Caki2 (cell line): ENCODE data around the gene BSN. TPM values are rescaled to one million over a fixed set of nuclear protein-coding genes. Genes with fewer than 3 reads are reported as not detected.

ENCODE experiments used
- DNase-seq: peaks from one replicate; pipeline ENCODE4 v3.0.0-alpha.2; 2015; ENCODE audit warnings: low read depth
- in situ Hi-C: cut with HindIII; loops from 2 replicates; pipeline ENCODE4 v1.10.0; 2016; ENCODE audit warnings: low sequenced_read_pairs, low pct_unique_long_range_greater_than_20kb, mixed read lengths
- total RNA-seq: library from RNA; depleted of rRNA; stranded (reverse); fragments of >200 nt; shearing (Covaris generic); gene quantifications from 2 replicates; pipeline ENCODE4 v1.2.3, GENCODE V29; 2014; ENCODE audit warnings: low replicate concordance

The BSN gene
- total RNA-seq, 1 experiment from 2014 or later: 0.03 TPM

GRCh38 chr3:49700014-49700413 is 145.7 kb downstream of the BSN start:
- DNase-seq: no peak
- in situ Hi-C loops: no loop called here

GRCh38 chr3:49700453-49701128 is 146.3 kb downstream of the BSN start:
- in situ Hi-C loops: no loop called here
- no peak for DNase-seq

GRCh38 chr3:49701388-49702077 is 147.3 kb downstream of the BSN start:
- DNase-seq: no peak
- in situ Hi-C loops: no loop called here

- in situ Hi-C loops: no loop called here
- DNase-seq: no peak
Observed at GRCh38 chr3:49702672-49703071, 148.4 kb downstream of the BSN start.

- peak; percentile 40 for DNase-seq
- in situ Hi-C loops: no loop called here
Observed at GRCh38 chr3:49703443-49703927, 149.2 kb downstream of the BSN start.

GRCh38 chr3:49703956-49704355 is 149.7 kb downstream of the BSN start:
- no peak for DNase-seq
- in situ Hi-C loops: no loop called here

GRCh38 chr3:49704629-49705028 is 150.4 kb downstream of the BSN start:
- DNase-seq: no peak
- in situ Hi-C loops: no loop called here

- in situ Hi-C loops: no loop called here
Observed at GRCh38 chr3:49705390-49705960, 151.2 kb downstream of the BSN start.

GRCh38 chr3:49706456-49707112 is 152.3 kb downstream of the BSN start:
- in situ Hi-C loops: no loop called here
- no peak for DNase-seq

More at GRCh38 chr3:49705390-49705960, 151.2 kb downstream of the BSN start:
- no peak for DNase-seq

- DNase-seq: no peak
- in situ Hi-C loops: no loop called here
Observed at GRCh38 chr3:49707113-49707480, 152.8 kb downstream of the BSN start.

- DNase-seq: no peak
- in situ Hi-C loops: no loop called here
Observed at GRCh38 chr3:49709852-49710251, 155.6 kb downstream of the BSN start.

- in situ Hi-C loops: no loop called here
- DNase-seq: no peak
Observed at GRCh38 chr3:49711489-49711888, 157.2 kb downstream of the BSN start.

- no peak for DNase-seq
- in situ Hi-C loops: no loop called here
Observed at GRCh38 chr3:49712166-49712565, 157.9 kb downstream of the BSN start.

GRCh38 chr3:49712631-49713317 is 158.5 kb downstream of the BSN start:
- in situ Hi-C loops: no loop called here

GRCh38 chr3:49713336-49714105 is 159.2 kb downstream of the BSN start:
- in situ Hi-C loops: no loop called here
- DNase-seq: no peak

More at GRCh38 chr3:49712631-49713317, 158.5 kb downstream of the BSN start:
- DNase-seq: no peak

- no peak for DNase-seq
- in situ Hi-C loops: no loop called here
Observed at GRCh38 chr3:49714728-49715550, 160.7 kb downstream of the BSN start.

GRCh38 chr3:49715611-49716121 is 161.4 kb downstream of the BSN start:
- in situ Hi-C loops: no loop called here
- no peak for DNase-seq
